Measurements from ENCODE around the gene NTHL1. TPM values are rescaled to one million over a fixed set of nuclear protein-coding genes. Genes with fewer than 3 reads are reported as not detected.

Gene NTHL1
- total and polyA plus RNA-seq, 2 of the 8 experiments (the other 6 are each of a cell fraction or from before 2014, with no cell fraction given): 70.9 to 150 TPM

DNA sequence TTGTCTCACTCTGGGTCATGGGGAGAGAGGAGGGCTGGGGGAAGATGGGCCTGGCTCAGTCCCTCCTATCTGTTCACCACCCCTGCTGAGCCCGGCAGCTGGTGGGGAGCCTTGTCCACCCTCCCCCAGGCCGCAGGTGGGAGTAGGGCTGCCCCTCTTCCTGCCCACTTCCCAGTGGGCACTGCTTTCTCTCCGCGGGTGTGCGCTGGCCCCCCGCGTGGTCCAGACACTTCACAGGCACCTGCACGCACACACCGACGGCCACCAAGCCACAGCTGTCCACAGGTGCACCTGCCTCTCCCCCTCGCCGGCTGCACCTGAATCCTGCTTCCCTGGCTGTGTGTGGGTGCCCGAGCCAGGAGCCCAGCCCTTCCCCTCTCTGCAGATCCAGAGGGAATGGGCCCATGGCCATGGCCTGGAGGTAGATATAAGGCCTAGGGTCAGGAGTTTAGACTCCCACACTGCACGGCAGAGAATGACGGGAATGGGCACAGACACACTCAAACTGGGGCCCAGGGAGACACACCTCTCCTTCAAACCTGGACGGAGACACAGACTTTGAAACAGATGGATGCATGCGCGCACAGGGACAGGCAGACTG, 18.9 kb downstream of the NTHL1 start:
- Histone ChIP-seq H2BK120ac (replicated peaks; ENCODE audit: low read depth, low read length) (no peak overlapping the region), H3K27me3 (replicated peaks in 1 of 4; ENCODE audit: control insufficient read depth in 3 of 4, extremely low read depth in 1 of 4, insufficient read depth in 3 of 4, low read length in 3 of 4) (peaks cover 0 to 27% (median 21%) of the 10 kb centered on the region in 4 experiments; a peak in 5 of 7 replicates), H3K14ac (ENCODE audit: insufficient read length) (no peak overlapping the region), H2BK12ac (ENCODE audit: low read depth, low read length) (no peak overlapping the region), H2AK5ac (ENCODE audit: low read depth, low read length) (no peak overlapping the region), H4K5ac (ENCODE audit: insufficient read length, low read depth, low read length) (no peak overlapping the region), H3K18ac (ENCODE audit: extremely low read depth, low read length) (no peak overlapping the region), H3K79me2 (ENCODE audit: control insufficient read depth in 1 of 2, insufficient read depth in 2 of 2, low read length in 2 of 2) (no peaks in the 10 kb centered on the region), H3K9ac (replicated peaks in 1 of 4; ENCODE audit: extremely low read depth in 1 of 4, low read depth in 3 of 4, low read length in 3 of 4) (no peak overlapping the region; a peak in 1 of 7 replicates), H3K4me3 (ENCODE audit: extremely low read depth in 1 of 4, insufficient read depth in 2 of 4, low read depth in 3 of 4, low read length in 4 of 4) (no peak overlapping the region), H3K4ac (replicated peaks; ENCODE audit: insufficient read length, low read depth, low read length) (no peak overlapping the region), H3K23me2 (ENCODE audit: low read depth, low read length) (peaks cover 7% of the 10 kb centered on the region; the same call in 1 of the 2 replicates), H2BK20ac (ENCODE audit: low read length) (no peak overlapping the region), H4K20me1 (replicated peaks in 1 of 2; ENCODE audit: control insufficient read depth in 1 of 2, insufficient read depth in 2 of 2, low read length in 2 of 2) (peaks cover 0 to 9% of the 10 kb centered on the region in 2 experiments), H3K4me2 (ENCODE audit: insufficient read depth in 1 of 2, low read depth in 2 of 2, low read length in 2 of 2) (no peak overlapping the region; a peak in 1 of 4 replicates), H4K8ac (ENCODE audit: extremely low read depth, insufficient read depth, low read length) (no peak overlapping the region), H2BK5ac (ENCODE audit: low read depth, low read length) (no peak overlapping the region), H2BK15ac (ENCODE audit: low read length) (no peak overlapping the region), H3K27ac (ENCODE audit: low read depth, low read length) (no peak overlapping the region; the same call in 1 of the 2 replicates), H3K36me3 (ENCODE audit: control insufficient read depth in 2 of 4, insufficient read depth in 4 of 4, low read length in 3 of 4) (no peaks in the 10 kb centered on the region), H3K9me3 (ENCODE audit: insufficient read depth in 2 of 2, low read depth in 1 of 2, low read length in 1 of 2) (no peaks in the 10 kb centered on the region), H3K79me1 (ENCODE audit: low read depth, low read length) (no peaks in the 10 kb centered on the region), H3K23ac (ENCODE audit: insufficient read length) (no peak overlapping the region), H3K4me1 (replicated peaks in 1 of 4; ENCODE audit: control insufficient read depth in 3 of 4, insufficient read depth in 4 of 4, low read length in 3 of 4) (peaks cover 0 to 12% (median 9%) of the 10 kb centered on the region in 4 experiments; a peak in 5 of 7 replicates), H2AFZ (ENCODE audit: low read length) (no peak overlapping the region), H3K56ac (replicated peaks; ENCODE audit: insufficient read length, low read depth, low read length) (no peak overlapping the region), H4K91ac (replicated peaks; ENCODE audit: insufficient read length, low read length) (no peak overlapping the region)
- DNase-seq (ENCODE audit: low read depth in 1 of 2, low spot score in 2 of 2): no peak
- POLR2A ChIA-PET (ENCODE audit: partially characterized antibody): interaction anchor here (1.0 to 1.2 kb wide), 3 partner anchors 64 to 143 kb away, joined by 3 read pairs; partner anchors contain the start of gene RPS2
- WGBS, 2 experiments (ENCODE audit: extremely low coverage in 1 of 2, insufficient coverage in 1 of 2, insufficient read length in 1 of 2, insufficient replicate concordance in 2 of 2, low coverage in 1 of 2, low lambda C conversion rate in 2 of 2, missing lambda C conversion rate in 1 of 2): 95% methylated on average over 15 of the region's 18 CpGs; no CpG with 5 or more reads in 1 of the 2 experiments
- no peak for FAIRE-seq
- CTCF ChIA-PET (ENCODE audit: partially characterized antibody): interaction anchor here (0.8 to 2.1 kb wide), 9 partner anchors 12 to 112 kb away, joined by 3 to 7 read pairs (median 3); no protein-coding TSS in a partner anchor
- TF ChIP-seq GTF2F1 (IDR thresholded peaks at IDR 0.05; ENCODE audit: borderline replicate concordance, low read depth, low read length): no peak
- no peak for TF ChIP-seq ASH2L (IDR thresholded peaks at IDR 0.05; ENCODE audit: low read length)
- TF ChIP-seq RFX5 (IDR thresholded peaks at IDR 0.05; ENCODE audit: borderline replicate concordance, low read depth, low read length): no peak
- TF ChIP-seq TAF7 (optimal IDR thresholded peaks at IDR 0.05; ENCODE audit: borderline replicate concordance, low read depth, low read length): no peak
- TF ChIP-seq, protein P1, sequence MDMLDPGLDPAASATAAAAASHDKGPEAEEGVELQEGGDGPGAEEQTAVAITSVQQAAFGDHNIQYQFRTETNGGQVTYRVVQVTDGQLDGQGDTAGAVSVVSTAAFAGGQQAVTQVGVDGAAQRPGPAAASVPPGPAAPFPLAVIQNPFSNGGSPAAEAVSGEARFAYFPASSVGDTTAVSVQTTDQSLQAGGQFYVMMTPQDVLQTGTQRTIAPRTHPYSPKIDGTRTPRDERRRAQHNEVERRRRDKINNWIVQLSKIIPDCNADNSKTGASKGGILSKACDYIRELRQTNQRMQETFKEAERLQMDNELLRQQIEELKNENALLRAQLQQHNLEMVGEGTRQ (IDR thresholded peaks at IDR 0.05; ENCODE audit: low read length): no peak
- no peak for TF ChIP-seq CHD1 (IDR thresholded peaks at IDR 0.05; ENCODE audit: low read depth, low read length)
- no peak for TF ChIP-seq CHD2 (IDR thresholded peaks at IDR 0.05; ENCODE audit: low read length)
- TF ChIP-seq SIRT6 (IDR thresholded peaks at IDR 0.05; ENCODE audit: low read length): no peak
- no peak for TF ChIP-seq POU5F1 (IDR thresholded peaks at IDR 0.05; ENCODE audit: low read depth, low read length)

Measured in H1 (cell line).